Activated CD8-positive, alpha-beta T cell treated with anti-CD3 and anti-CD28 coated beads for 36 hours (primary cell): ENCODE results near the gene SDK2. TPM values are rescaled to one million over a fixed set of nuclear protein-coding genes. Genes with fewer than 3 reads are reported as not detected.

ENCODE experiments used
- ATAC-seq: fragments of 200-7000 bp; cut with Tn5 transposase; one replicate; pipeline ENCODE4 v1.10.0; 2021; ENCODE audit warnings: mild to moderate bottlenecking, moderate library complexity
- CTCF ChIA-PET: fragments of 350-600 bp; sonication (Branson Sonifier 250); formaldehyde crosslinking; loops from one replicate; lab custom pipeline; 2021; ENCODE audit warnings: antibody characterized with exemption; lab: Charles Lee
- POLR2A ChIA-PET: fragments of 350-600 bp; sonication (Branson Sonifier 250); formaldehyde crosslinking; loops from one replicate; lab custom pipeline; 2021; ENCODE audit warnings: antibody characterized with exemption; lab: Charles Lee
- DNase-seq: peaks from one replicate; pipeline ENCODE4 v3.0.0-alpha.2; 2020
- H3K27ac Mint-ChIP-seq: one replicate; pipeline ENCODE4 v1.8.0; 2021; ENCODE audit warnings: mild to moderate bottlenecking, mixed read lengths
- H3K27me3 Mint-ChIP-seq: one replicate; pipeline ENCODE4 v1.8.0; 2021; ENCODE audit warnings: mixed read lengths
- H3K36me3 Mint-ChIP-seq: one replicate; pipeline ENCODE4 v1.8.0; 2021; ENCODE audit warnings: low read depth, mixed read lengths
- H3K4me1 Mint-ChIP-seq: one replicate; pipeline ENCODE4 v1.8.0; 2021; ENCODE audit warnings: low read depth, mixed read lengths
- H3K4me3 Mint-ChIP-seq: one replicate; pipeline ENCODE4 v1.8.0; 2021; ENCODE audit warnings: mild to moderate bottlenecking, moderate library complexity, mixed read lengths
- H3K9me3 Mint-ChIP-seq: one replicate; pipeline ENCODE4 v1.8.0; 2021; ENCODE audit warnings: mixed read lengths
- intact Hi-C: fragments of 100-400 bp; cut with micrococcal nuclease; formaldehyde crosslinking; loops from one replicate; pipeline ENCODE4 v1.10.0; 2022
- total RNA-seq, 2 experiments: library from RNA; stranded (reverse); gene quantifications; one replicate each; pipeline ENCODE4 v1.2.3, GENCODE V29; 2021
- TF ChIP-seq, protein P1 (sequence below): fragments of 200-600 bp; IDR thresholded peaks from one replicate; pipeline ENCODE4 v1.8.0; 2022; ENCODE audit warnings: antibody characterized with exemption, mild to moderate bottlenecking

Gene SDK2
- total RNA-seq, 2 experiments from 2014 or later = 3.2 to 3.3 TPM

DNA sequence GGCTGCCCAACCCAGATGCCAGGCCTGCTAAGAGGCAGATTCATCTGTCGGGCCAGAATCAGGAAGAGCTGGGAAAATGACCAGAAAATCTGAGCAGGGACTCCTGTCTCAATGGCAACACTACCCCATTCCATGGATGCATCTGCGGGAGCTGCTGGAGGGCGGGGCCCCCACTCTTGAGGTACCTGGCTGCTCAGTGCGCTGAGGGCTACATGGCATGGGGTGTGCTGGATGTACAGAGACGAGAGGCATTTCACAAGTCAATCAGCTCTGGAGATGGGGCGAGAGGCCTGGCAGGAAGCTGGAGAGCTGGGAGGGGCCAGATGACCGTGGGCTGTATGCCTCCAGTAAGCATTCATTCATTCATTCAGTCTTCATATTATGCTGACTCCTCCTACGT lies 6.4 kb downstream of the SDK2 start:
- TF ChIP-seq, protein P1, sequence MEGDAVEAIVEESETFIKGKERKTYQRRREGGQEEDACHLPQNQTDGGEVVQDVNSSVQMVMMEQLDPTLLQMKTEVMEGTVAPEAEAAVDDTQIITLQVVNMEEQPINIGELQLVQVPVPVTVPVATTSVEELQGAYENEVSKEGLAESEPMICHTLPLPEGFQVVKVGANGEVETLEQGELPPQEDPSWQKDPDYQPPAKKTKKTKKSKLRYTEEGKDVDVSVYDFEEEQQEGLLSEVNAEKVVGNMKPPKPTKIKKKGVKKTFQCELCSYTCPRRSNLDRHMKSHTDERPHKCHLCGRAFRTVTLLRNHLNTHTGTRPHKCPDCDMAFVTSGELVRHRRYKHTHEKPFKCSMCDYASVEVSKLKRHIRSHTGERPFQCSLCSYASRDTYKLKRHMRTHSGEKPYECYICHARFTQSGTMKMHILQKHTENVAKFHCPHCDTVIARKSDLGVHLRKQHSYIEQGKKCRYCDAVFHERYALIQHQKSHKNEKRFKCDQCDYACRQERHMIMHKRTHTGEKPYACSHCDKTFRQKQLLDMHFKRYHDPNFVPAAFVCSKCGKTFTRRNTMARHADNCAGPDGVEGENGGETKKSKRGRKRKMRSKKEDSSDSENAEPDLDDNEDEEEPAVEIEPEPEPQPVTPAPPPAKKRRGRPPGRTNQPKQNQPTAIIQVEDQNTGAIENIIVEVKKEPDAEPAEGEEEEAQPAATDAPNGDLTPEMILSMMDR = no peak
- ChIA-PET CTCF (no interaction called here), POLR2A (no interaction called here)
- ATAC-seq (no peak), DNase-seq (no peak)
- no peak overlapping the region for H3K4me3 Mint-ChIP-seq
- H3K4me1 Mint-ChIP-seq = peaks cover 11% of the 10 kb centered on the region
- intact Hi-C loops = no loop called here
- no peaks in the 10 kb centered on the region for H3K36me3 Mint-ChIP-seq
- no peak overlapping the region for H3K27ac Mint-ChIP-seq
- no peaks in the 10 kb centered on the region for H3K27me3 Mint-ChIP-seq
- H3K9me3 Mint-ChIP-seq = no peaks in the 10 kb centered on the region

DNA sequence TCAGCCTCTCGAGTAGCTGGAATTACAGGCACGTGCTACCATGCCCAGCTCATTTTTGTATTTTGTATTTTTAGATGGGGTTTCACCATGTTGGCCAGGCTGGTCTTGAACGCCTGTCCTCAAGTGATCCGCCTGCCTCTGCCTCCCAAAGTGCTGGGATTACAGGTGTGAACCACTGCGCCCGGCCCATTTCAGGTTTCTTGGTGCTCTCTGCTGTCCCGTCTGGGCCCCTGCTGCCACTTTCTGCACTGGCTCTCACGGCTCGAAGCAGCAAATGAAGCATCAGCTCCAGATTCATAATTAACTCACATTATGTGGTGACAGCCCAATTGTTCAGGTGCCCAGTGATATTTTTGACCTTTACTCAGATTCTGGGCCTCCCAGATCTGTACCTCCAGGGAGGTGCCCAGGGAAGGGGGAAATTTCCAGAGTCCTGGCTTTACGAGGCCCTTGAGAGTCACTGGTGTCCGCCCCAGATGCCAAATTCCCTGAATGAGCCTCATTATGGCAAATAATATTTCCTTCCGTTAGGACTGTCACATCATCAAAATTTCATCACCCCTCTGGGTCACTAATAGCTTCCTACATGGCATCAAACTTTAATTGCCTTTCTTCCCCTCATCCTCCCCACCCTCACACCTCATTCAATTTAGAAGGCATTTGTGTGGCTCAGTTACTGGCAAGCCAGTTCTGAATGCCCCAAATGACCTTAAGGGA lies 9.0 kb downstream of the SDK2 start:
- ChIA-PET POLR2A (no interaction called here), CTCF (interaction anchor here (1.3 kb wide), 1 partner anchor 205 kb away, joined by 4 read pairs; no protein-coding TSS in a partner anchor)
- H3K36me3 Mint-ChIP-seq = no peaks in the 10 kb centered on the region
- intact Hi-C loops = no loop called here
- ATAC-seq (no peak), DNase-seq (no peak)
- TF ChIP-seq, protein P1 = no peak
- H3K27ac Mint-ChIP-seq = no peak overlapping the region
- H3K4me3 Mint-ChIP-seq = no peak overlapping the region
- H3K27me3 Mint-ChIP-seq = no peaks in the 10 kb centered on the region
- peaks cover 8% of the 10 kb centered on the region for H3K4me1 Mint-ChIP-seq
- H3K9me3 Mint-ChIP-seq = no peaks in the 10 kb centered on the region

DNA sequence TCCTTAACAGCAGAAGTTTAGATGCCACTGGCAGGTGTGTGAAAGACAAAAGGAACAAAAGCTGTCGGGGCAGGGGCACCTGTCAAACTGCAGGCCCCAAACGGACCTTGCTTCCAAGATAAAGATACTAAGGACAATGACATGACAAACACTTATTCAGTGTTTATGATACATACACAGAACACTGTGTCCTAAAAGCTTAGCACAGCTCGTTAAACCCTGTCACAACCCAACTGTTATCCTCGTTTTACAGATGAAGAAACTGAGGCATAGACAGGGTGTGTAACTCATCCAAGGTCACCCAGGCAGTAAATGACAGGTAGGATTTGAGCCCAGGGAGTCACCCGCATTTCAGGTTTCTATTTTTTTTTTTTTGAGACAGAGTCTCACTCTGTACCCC lies 9.6 kb downstream of the SDK2 start:
- no peak for DNase-seq
- CTCF ChIA-PET = interaction anchor here (0.9 to 1.9 kb wide), 5 partner anchors 8 to 205 kb away, joined by 3 to 7 read pairs (median 3); no protein-coding TSS in a partner anchor
- no peaks in the 10 kb centered on the region for H3K9me3 Mint-ChIP-seq
- H3K4me3 Mint-ChIP-seq = no peak overlapping the region
- no peaks in the 10 kb centered on the region for H3K27me3 Mint-ChIP-seq
- no peak for ATAC-seq
- no peaks in the 10 kb centered on the region for H3K36me3 Mint-ChIP-seq
- POLR2A ChIA-PET = no interaction called here
- peaks cover 8% of the 10 kb centered on the region for H3K4me1 Mint-ChIP-seq
- TF ChIP-seq, protein P1 = no peak
- intact Hi-C loops = no loop called here
- no peak overlapping the region for H3K27ac Mint-ChIP-seq

DNA sequence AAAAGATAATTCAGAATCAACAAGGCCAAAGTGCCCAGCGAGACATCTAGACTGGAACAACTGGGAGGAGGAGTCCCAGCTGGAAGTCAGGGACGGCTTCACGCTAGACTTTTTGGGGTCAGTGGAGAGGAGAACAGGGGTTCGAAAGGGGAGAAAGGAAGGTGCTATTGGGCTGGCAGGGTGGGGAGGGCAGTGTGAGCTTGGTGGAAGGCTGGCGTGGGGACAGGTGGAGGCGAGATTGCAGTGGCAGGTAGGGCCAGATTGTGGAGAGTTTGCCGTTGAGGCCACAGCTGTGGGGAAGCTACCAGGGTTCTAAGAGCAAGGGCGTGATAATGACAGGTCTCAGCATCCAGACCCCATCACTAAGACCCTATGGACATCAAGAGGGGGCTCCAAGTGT lies 10.5 kb downstream of the SDK2 start:
- TF ChIP-seq, protein P1 = no peak
- H3K27ac Mint-ChIP-seq = no peak overlapping the region
- ChIA-PET CTCF (interaction anchor here (0.9 to 1.9 kb wide), 5 partner anchors 9 to 204 kb away, joined by 3 to 7 read pairs (median 3); no protein-coding TSS in a partner anchor), POLR2A (no interaction called here)
- DNase-seq = no peak
- no peak overlapping the region for H3K4me3 Mint-ChIP-seq
- no peaks in the 10 kb centered on the region for H3K27me3 Mint-ChIP-seq
- intact Hi-C loops = no loop called here
- no peaks in the 10 kb centered on the region for H3K9me3 Mint-ChIP-seq
- ATAC-seq = no peak
- H3K36me3 Mint-ChIP-seq = no peaks in the 10 kb centered on the region
- peaks cover 11% of the 10 kb centered on the region for H3K4me1 Mint-ChIP-seq

- ATAC-seq = peak; percentile 49
- intact Hi-C loops = loop anchor here (1.0 kb wide), 1 partner anchor 8 kb away; no protein-coding TSS in a partner anchor
- H3K27ac Mint-ChIP-seq = no peak overlapping the region
- no peak overlapping the region for H3K4me3 Mint-ChIP-seq
- no peaks in the 10 kb centered on the region for H3K27me3 Mint-ChIP-seq
- ChIA-PET CTCF (interaction anchor here (0.8 to 1.9 kb wide), 2 partner anchors 10 to 14 kb away, joined by 4 to 7 read pairs; no protein-coding TSS in a partner anchor), POLR2A (no interaction called here)
- H3K36me3 Mint-ChIP-seq = no peaks in the 10 kb centered on the region
- TF ChIP-seq, protein P1 = no peak
- no peak for DNase-seq
- peaks cover 10% of the 10 kb centered on the region for H3K4me1 Mint-ChIP-seq
- no peaks in the 10 kb centered on the region for H3K9me3 Mint-ChIP-seq
These were observed 11.7 kb downstream of the SDK2 start for GRCh38 chr17:73632513-73632912.
